Fibroblast of lung (primary cell): ENCODE results near the gene FIZ1. TPM values are rescaled to one million over a fixed set of nuclear protein-coding genes. Genes with fewer than 3 reads are reported as not detected.
A peak's percentile ranks its signal among the peaks of the same experiment; 100 is the strongest.

Source experiments
- DNase-seq, 2 donors: peaks; one replicate each; pipeline versions ENCODE4 v3.0.0 to v3.0.0-alpha.2; 2010; ENCODE audit warnings: low read depth in 2 of 2
- H2AFZ ChIP-seq: 2 replicates; pipeline ENCODE4 v1.5.1; 2012; ENCODE audit warnings: low read length, control low read depth, inconsistent platforms
- H3K27ac ChIP-seq: 2 replicates; pipeline ENCODE4 v1.5.1; 2011; ENCODE audit warnings: low read length, control low read depth; ENCODE audit not compliant: insufficient read depth
- H3K27me3 ChIP-seq: 2 replicates; pipeline ENCODE4 v1.5.1; 2011; ENCODE audit warnings: mild to moderate bottlenecking, low read length; ENCODE audit not compliant: control insufficient read depth, insufficient read depth
- H3K36me3 ChIP-seq: 2 replicates; pipeline ENCODE4 v1.5.1; 2011; ENCODE audit warnings: low read length; ENCODE audit not compliant: control insufficient read depth, insufficient read depth
- H3K4me1 ChIP-seq: 2 replicates; pipeline ENCODE4 v1.5.1; 2011; ENCODE audit warnings: low read length; ENCODE audit not compliant: control insufficient read depth, insufficient read depth; ENCODE audit errors: extremely low read depth
- H3K4me2 ChIP-seq: 2 replicates; pipeline ENCODE4 v1.5.1; 2011; ENCODE audit warnings: low read length, control low read depth; ENCODE audit not compliant: insufficient read depth; ENCODE audit errors: extremely low read depth
- H3K4me3 ChIP-seq, 4 experiments: fragments of 200-600 bp in 1 of 4; sonication (generic) in 1 of 4; replicated peaks in 1 of 4; 2 replicates each; pipeline ENCODE4 v1.5.1; 2011 to 2016; ENCODE audit warnings: low read length in 4 of 4, low read depth in 3 of 4, mild to moderate bottlenecking in 3 of 4, control low read depth in 2 of 4, inconsistent platforms in 1 of 4, mixed read lengths in 1 of 4; ENCODE audit not compliant: insufficient read depth in 1 of 4; ENCODE audit errors: control extremely low read depth in 1 of 4
- H3K79me2 ChIP-seq: 2 replicates; pipeline ENCODE4 v1.5.1; 2012; ENCODE audit warnings: mild to moderate bottlenecking, low read length, inconsistent platforms; ENCODE audit not compliant: control insufficient read depth, insufficient read depth
- H3K9ac ChIP-seq: 2 replicates; pipeline ENCODE4 v1.5.1; 2011; ENCODE audit warnings: mild to moderate bottlenecking, low read length, control low read depth; ENCODE audit not compliant: insufficient read depth
- H3K9me3 ChIP-seq: 2 replicates; pipeline ENCODE4 v1.5.1; 2012; ENCODE audit warnings: low read depth, low read length; ENCODE audit not compliant: control insufficient read depth, insufficient read depth
- H4K20me1 ChIP-seq: 2 replicates; pipeline ENCODE4 v1.5.1; 2011; ENCODE audit warnings: low read length; ENCODE audit not compliant: control insufficient read depth, insufficient read depth; ENCODE audit errors: extremely low read depth
- EZH2 ChIP-seq: IDR thresholded peaks from 2 replicates; pipeline ENCODE4 v1.5.1; 2012; ENCODE audit warnings: low read length, control low read depth, mild to moderate bottlenecking; ENCODE audit errors: missing control alignments
- polyA plus RNA-seq, 2 donors: library from polyadenylated mRNA; depleted of rRNA in 1 of 2; stranded (reverse) in 1 of 2; unstranded in 1 of 2; fragments of >200 nt; gene quantifications; 2 replicates each; pipeline ENCODE4 v1.2.1, GENCODE V29; 2011 to 2012; ENCODE audit warnings: missing spikeins in 1 of 2
- total RNA-seq: library from RNA; depleted of rRNA; stranded (reverse); fragments of >200 nt; gene quantifications from 2 replicates; pipeline ENCODE4 v1.2.1, GENCODE V29; 2014
- TF ChIP-seq, protein P1 (sequence below), 2 donors: IDR thresholded peaks in 1 of 2; conservative IDR thresholded peaks in 1 of 2; 1 replicate in 1 of 2; 2 replicates in 1 of 2; pipeline ENCODE4 v1.5.1; 2011 to 2012; ENCODE audit warnings: low read length in 2 of 2, control low read depth in 1 of 2, inconsistent platforms in 1 of 2, low read depth in 1 of 2, mild to moderate bottlenecking in 1 of 2

Gene FIZ1
- total and polyA plus RNA-seq, 2 donors (not counting 1 experiment from before 2014, with no cell fraction given): 1.8 to 2.3 TPM

DNA sequence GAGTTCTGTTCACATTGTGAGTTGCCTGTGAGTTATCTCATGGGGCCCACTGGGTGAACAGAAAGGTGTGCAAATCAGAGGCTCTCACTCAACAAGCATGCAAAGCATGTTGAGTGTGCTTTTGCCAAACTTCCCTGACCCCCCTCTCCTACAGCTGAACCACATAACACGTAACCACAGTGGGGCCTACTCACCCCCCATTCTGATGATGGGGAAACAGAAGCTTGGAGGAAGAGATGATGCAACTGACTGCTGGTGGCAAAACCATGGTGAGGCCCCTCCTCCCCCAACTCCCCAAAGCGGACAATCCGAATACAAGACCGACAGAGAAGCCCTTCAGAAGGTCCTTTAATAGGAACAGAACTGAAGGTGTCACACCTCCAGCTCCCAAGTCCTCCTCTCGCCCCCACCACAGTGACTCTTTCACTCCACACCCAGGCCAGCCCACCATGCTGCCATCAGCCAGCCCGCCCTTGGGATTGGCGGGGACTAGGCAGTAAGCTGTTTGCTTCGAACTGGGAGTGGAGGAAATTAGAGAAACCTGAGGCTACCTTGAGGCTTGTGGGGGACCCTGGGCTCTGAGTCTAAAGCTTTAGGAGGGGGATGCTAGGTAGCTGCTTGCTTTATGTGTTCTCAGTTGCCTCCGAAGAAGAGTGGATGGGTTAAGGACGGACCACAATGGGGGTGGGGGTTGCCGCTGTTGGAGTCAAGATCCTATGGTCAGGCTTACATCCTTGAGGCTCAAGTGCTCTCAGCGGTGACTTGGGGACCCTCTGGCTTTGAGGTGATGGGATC, 21.3 kb upstream of the FIZ1 start:
- no peak for TF ChIP-seq EZH2
- TF ChIP-seq, protein P1, sequence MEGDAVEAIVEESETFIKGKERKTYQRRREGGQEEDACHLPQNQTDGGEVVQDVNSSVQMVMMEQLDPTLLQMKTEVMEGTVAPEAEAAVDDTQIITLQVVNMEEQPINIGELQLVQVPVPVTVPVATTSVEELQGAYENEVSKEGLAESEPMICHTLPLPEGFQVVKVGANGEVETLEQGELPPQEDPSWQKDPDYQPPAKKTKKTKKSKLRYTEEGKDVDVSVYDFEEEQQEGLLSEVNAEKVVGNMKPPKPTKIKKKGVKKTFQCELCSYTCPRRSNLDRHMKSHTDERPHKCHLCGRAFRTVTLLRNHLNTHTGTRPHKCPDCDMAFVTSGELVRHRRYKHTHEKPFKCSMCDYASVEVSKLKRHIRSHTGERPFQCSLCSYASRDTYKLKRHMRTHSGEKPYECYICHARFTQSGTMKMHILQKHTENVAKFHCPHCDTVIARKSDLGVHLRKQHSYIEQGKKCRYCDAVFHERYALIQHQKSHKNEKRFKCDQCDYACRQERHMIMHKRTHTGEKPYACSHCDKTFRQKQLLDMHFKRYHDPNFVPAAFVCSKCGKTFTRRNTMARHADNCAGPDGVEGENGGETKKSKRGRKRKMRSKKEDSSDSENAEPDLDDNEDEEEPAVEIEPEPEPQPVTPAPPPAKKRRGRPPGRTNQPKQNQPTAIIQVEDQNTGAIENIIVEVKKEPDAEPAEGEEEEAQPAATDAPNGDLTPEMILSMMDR (conservative IDR thresholded peaks at IDR 0.05 in 1 of 2, IDR thresholded peaks at IDR 0.05 in 1 of 2; ENCODE audit: low read depth in 1 of 2, low read length in 2 of 2): no peak
- Histone ChIP-seq H2AFZ (no peak overlapping the region), H3K9me3 (no peaks in the 10 kb centered on the region), H3K4me1 (peaks cover 5% of the 10 kb centered on the region), H3K36me3 (peaks cover 20% of the 10 kb centered on the region), H3K4me3 (no peak overlapping the region), H4K20me1 (no peaks in the 10 kb centered on the region), H3K27ac (no peak overlapping the region), H3K27me3 (no peaks in the 10 kb centered on the region), H3K9ac (no peak overlapping the region), H3K4me2 (no peak overlapping the region), H3K79me2 (no peaks in the 10 kb centered on the region)
- no peak for DNase-seq

DNA sequence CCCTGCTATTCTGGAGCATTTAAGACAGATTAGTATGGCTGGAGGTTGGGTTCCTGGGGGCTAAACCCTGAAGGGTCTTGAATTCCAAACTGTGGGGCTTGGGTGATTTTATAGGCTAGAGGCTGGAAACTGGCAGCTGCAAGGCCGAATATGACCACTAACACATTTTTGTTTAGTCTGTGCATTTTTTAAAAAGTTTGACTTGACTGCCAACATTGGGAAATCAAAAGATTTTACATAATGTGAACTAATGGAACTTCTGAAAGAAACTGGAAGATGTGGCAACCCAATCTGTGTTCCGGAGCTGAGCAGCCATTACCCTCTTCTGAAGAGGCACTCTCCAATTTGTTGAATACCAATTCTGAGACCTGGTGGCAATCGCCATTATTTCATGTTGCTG, 20.0 kb upstream of the FIZ1 start:
- Histone ChIP-seq H3K79me2 (no peaks in the 10 kb centered on the region), H3K27me3 (no peaks in the 10 kb centered on the region), H3K4me3 (no peak overlapping the region), H3K9me3 (no peaks in the 10 kb centered on the region), H3K36me3 (peaks cover 26% of the 10 kb centered on the region), H2AFZ (no peak overlapping the region), H3K27ac (no peak overlapping the region), H4K20me1 (no peaks in the 10 kb centered on the region), H3K9ac (no peak overlapping the region), H3K4me1 (peaks cover 5% of the 10 kb centered on the region), H3K4me2 (peak overlapping the region; percentile 48)
- peak in 1 of 2 donors; percentile 80 for DNase-seq
- TF ChIP-seq, protein P1 (conservative IDR thresholded peaks at IDR 0.05 in 1 of 2, IDR thresholded peaks at IDR 0.05 in 1 of 2; ENCODE audit: low read depth in 1 of 2, low read length in 2 of 2): no peak
- TF ChIP-seq EZH2: no peak

DNA sequence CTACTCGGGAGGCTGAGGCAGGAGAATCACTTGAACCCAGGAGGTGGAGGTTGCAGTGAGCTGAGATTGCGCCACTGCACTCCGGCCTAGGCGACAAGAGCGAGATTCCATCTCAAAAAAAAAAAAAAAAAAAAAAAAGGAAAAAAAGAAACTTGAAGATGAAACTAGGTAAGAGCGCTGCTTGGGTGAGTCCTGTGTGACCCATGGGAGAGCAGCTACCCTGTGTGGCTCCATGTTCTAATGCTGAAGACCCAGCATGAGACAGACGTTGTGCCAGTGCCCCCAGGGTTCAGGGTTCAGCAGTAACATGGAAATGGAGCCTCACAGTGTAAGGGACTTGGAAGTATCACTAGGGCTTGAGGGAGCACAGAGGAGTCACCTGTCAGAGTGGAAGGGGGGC, 19.1 kb upstream of the FIZ1 start:
- Histone ChIP-seq H3K79me2 (no peaks in the 10 kb centered on the region), H3K36me3 (peaks cover 31% of the 10 kb centered on the region)

More for the DNA sequence above, 19.1 kb upstream of the FIZ1 start:
- H3K27me3 ChIP-seq: no peaks in the 10 kb centered on the region
- DNase-seq: no peak
- no peak for TF ChIP-seq EZH2
- TF ChIP-seq, protein P1 (conservative IDR thresholded peaks at IDR 0.05 in 1 of 2, IDR thresholded peaks at IDR 0.05 in 1 of 2; ENCODE audit: low read depth in 1 of 2, low read length in 2 of 2): no peak
- no peaks in the 10 kb centered on the region for H4K20me1 ChIP-seq
- no peak overlapping the region for H3K4me3 ChIP-seq
- H3K27ac ChIP-seq: no peak overlapping the region
- H3K9me3 ChIP-seq: no peaks in the 10 kb centered on the region
- H3K9ac ChIP-seq: no peak overlapping the region
- no peak overlapping the region for H3K4me2 ChIP-seq
- peaks cover 3% of the 10 kb centered on the region for H3K4me1 ChIP-seq
- H2AFZ ChIP-seq: no peak overlapping the region
